ENCODE data around the gene PCAT7. TPM values are rescaled to one million over a fixed set of nuclear protein-coding genes. Genes with fewer than 3 reads are reported as not detected.

The PCAT7 gene
- total RNA-seq, 1 experiment from 2014 or later: 3.8 TPM

GRCh38 chr9:94526951-94527350, 27.9 kb upstream of the PCAT7 start:
- TF ChIP-seq CTCF (conservative IDR thresholded peaks at IDR 0.05) (no peak), EZH2 (IDR thresholded peaks at IDR 0.05; ENCODE audit: low read depth) (no peak)
- Histone ChIP-seq H3K9me3 (ENCODE audit: insufficient read depth, low read depth) (no peaks in the 10 kb centered on the region), H3K36me3 (ENCODE audit: low read depth) (no peaks in the 10 kb centered on the region), H3K4me3 (no peak overlapping the region), H3K4me2 (no peak overlapping the region), H2AFZ (no peak overlapping the region), H3K27ac (no peak overlapping the region), H3K79me2 (ENCODE audit: low read depth) (peaks cover 3% of the 10 kb centered on the region; the same call in 1 of the 2 replicates), H3K4me1 (replicated peaks; ENCODE audit: insufficient read depth) (no peaks in the 10 kb centered on the region), H3K27me3 (ENCODE audit: insufficient read depth, low read depth) (no peaks in the 10 kb centered on the region), H3K9me2 (ENCODE audit: insufficient read depth) (0 out of 2 replicates have a peak, but pooled peaks cover 4% of the 10 kb centered on the region), H4K20me1 (ENCODE audit: insufficient read depth) (no peaks in the 10 kb centered on the region; the same call in 1 of the 2 replicates), H3F3A (ENCODE audit: insufficient read depth, low read depth) (no peaks in the 10 kb centered on the region)
- POLR2A ChIA-PET (ENCODE audit: unreplicated experiment): no interaction called here
- BruUV-seq (replicated peaks): no TSS peak
- CTCF ChIA-PET: no interaction called here
- intact Hi-C loops (cut with micrococcal nuclease; ENCODE audit: unreplicated experiment): no loop called here
- DNase-seq: no peak

- BruUV-seq (replicated peaks): no TSS peak
- no peaks in the 10 kb centered on the region for H3K9me3 ChIP-seq (ENCODE audit: insufficient read depth, low read depth)
- DNase-seq: no peak
- intact Hi-C loops (cut with micrococcal nuclease; ENCODE audit: unreplicated experiment): no loop called here
- no peak overlapping the region for H3K4me3 ChIP-seq
- POLR2A ChIA-PET (ENCODE audit: unreplicated experiment): no interaction called here
- no peaks in the 10 kb centered on the region for H3K4me1 ChIP-seq (replicated peaks; ENCODE audit: insufficient read depth)
- H3K36me3 ChIP-seq (ENCODE audit: low read depth): no peaks in the 10 kb centered on the region
- H4K20me1 ChIP-seq (ENCODE audit: insufficient read depth): no peaks in the 10 kb centered on the region; the same call in 1 of the 2 replicates
- TF ChIP-seq EZH2 (IDR thresholded peaks at IDR 0.05; ENCODE audit: low read depth) (no peak), CTCF (conservative IDR thresholded peaks at IDR 0.05) (no peak)
- H3K9me2 ChIP-seq (ENCODE audit: insufficient read depth): 0 out of 2 replicates have a peak, but pooled peaks cover 4% of the 10 kb centered on the region
- no peaks in the 10 kb centered on the region for H3F3A ChIP-seq (ENCODE audit: insufficient read depth, low read depth)
- no peaks in the 10 kb centered on the region for H3K27me3 ChIP-seq (ENCODE audit: insufficient read depth, low read depth)
- H3K79me2 ChIP-seq (ENCODE audit: low read depth): peaks cover 13% of the 10 kb centered on the region
- H2AFZ ChIP-seq: no peak overlapping the region
- H3K27ac ChIP-seq: no peak overlapping the region
- CTCF ChIA-PET: no interaction called here
- H3K4me2 ChIP-seq: no peak overlapping the region
Observed at GRCh38 chr9:94528886-94529285, 26.0 kb upstream of the PCAT7 start.

- no peak for TF ChIP-seq CTCF (conservative IDR thresholded peaks at IDR 0.05)
- no peak for TF ChIP-seq EZH2 (IDR thresholded peaks at IDR 0.05; ENCODE audit: low read depth)
- Histone ChIP-seq H3K9me2 (ENCODE audit: insufficient read depth) (0 out of 2 replicates have a peak, but pooled peaks cover 4% of the 10 kb centered on the region), H3F3A (ENCODE audit: insufficient read depth, low read depth) (no peaks in the 10 kb centered on the region), H3K4me1 (replicated peaks; ENCODE audit: insufficient read depth) (no peaks in the 10 kb centered on the region), H3K4me3 (no peak overlapping the region), H3K36me3 (ENCODE audit: low read depth) (no peaks in the 10 kb centered on the region), H4K20me1 (ENCODE audit: insufficient read depth) (peaks cover 11% of the 10 kb centered on the region; the same call in 1 of the 2 replicates), H3K4me2 (no peak overlapping the region), H2AFZ (no peak overlapping the region), H3K79me2 (ENCODE audit: low read depth) (peaks cover 20% of the 10 kb centered on the region), H3K9me3 (ENCODE audit: insufficient read depth, low read depth) (no peaks in the 10 kb centered on the region), H3K27me3 (ENCODE audit: insufficient read depth, low read depth) (no peaks in the 10 kb centered on the region), H3K27ac (no peak overlapping the region)
- BruUV-seq (replicated peaks): no TSS peak
- CTCF ChIA-PET: no interaction called here
- no peak for DNase-seq
- POLR2A ChIA-PET (ENCODE audit: unreplicated experiment): no interaction called here
- intact Hi-C loops (cut with micrococcal nuclease; ENCODE audit: unreplicated experiment): no loop called here
Observed at GRCh38 chr9:94533155-94533554, 21.7 kb upstream of the PCAT7 start.
